GM06990 (cell line): ENCODE data around the gene ADAMTS20.

Experiments
- DNase-seq: peaks from one replicate; pipeline ENCODE4 v3.0.0-alpha.2; 2011; ENCODE audit not compliant: insufficient read length; ENCODE audit errors: extremely low read depth
- H3K27me3 ChIP-seq: replicated peaks from 2 replicates; pipeline ENCODE4 v1.6.0; 2011; ENCODE audit warnings: low read length; ENCODE audit not compliant: control insufficient read depth, insufficient read depth
- H3K36me3 ChIP-seq: 2 replicates; pipeline ENCODE4 v1.5.1; 2011; ENCODE audit warnings: low read length; ENCODE audit not compliant: control insufficient read depth, insufficient read depth
- H3K4me3 ChIP-seq: replicated peaks from 2 replicates; pipeline ENCODE4 v1.5.1; 2011; ENCODE audit warnings: low read depth, mild to moderate bottlenecking, control low read depth, low read length
- CTCF ChIP-seq: IDR thresholded peaks from 2 replicates; pipeline ENCODE4 v1.5.1; 2011; ENCODE audit warnings: low read length, control low read depth, mild to moderate bottlenecking, inconsistent platforms; ENCODE audit not compliant: insufficient read depth, poor library complexity, severe bottlenecking

Gene ADAMTS20

GRCh38 chr12:43315961-43316360 lies 236.0 kb downstream of the ADAMTS20 start:
- no peak for TF ChIP-seq CTCF
- H3K4me3 ChIP-seq = no peak overlapping the region
- no peak for DNase-seq
- no peaks in the 10 kb centered on the region for H3K36me3 ChIP-seq
- no peaks in the 10 kb centered on the region for H3K27me3 ChIP-seq

- no peak for DNase-seq
- H3K36me3 ChIP-seq = no peaks in the 10 kb centered on the region
- TF ChIP-seq CTCF = no peak
Measured at GRCh38 chr12:43312991-43313505, 239.0 kb downstream of the ADAMTS20 start.

GRCh38 chr12:43310596-43310995 lies 241.4 kb downstream of the ADAMTS20 start:
- no peak for TF ChIP-seq CTCF
- no peak for DNase-seq
- H3K36me3 ChIP-seq = no peaks in the 10 kb centered on the region
- no peak overlapping the region for H3K4me3 ChIP-seq
- no peaks in the 10 kb centered on the region for H3K27me3 ChIP-seq

More at GRCh38 chr12:43312991-43313505, 239.0 kb downstream of the ADAMTS20 start:
- H3K27me3 ChIP-seq = no peaks in the 10 kb centered on the region
- no peak overlapping the region for H3K4me3 ChIP-seq

GRCh38 chr12:43309959-43310358 lies 242.0 kb downstream of the ADAMTS20 start:
- TF ChIP-seq CTCF = no peak
- H3K4me3 ChIP-seq = no peak overlapping the region
- H3K27me3 ChIP-seq = no peaks in the 10 kb centered on the region
- no peaks in the 10 kb centered on the region for H3K36me3 ChIP-seq
- DNase-seq = no peak

GRCh38 chr12:43308776-43309175 lies 243.2 kb downstream of the ADAMTS20 start:
- TF ChIP-seq CTCF = no peak
- Histone ChIP-seq H3K36me3 (no peaks in the 10 kb centered on the region), H3K27me3 (no peaks in the 10 kb centered on the region), H3K4me3 (no peak overlapping the region)
- no peak for DNase-seq

- Histone ChIP-seq H3K4me3 (no peak overlapping the region), H3K27me3 (no peaks in the 10 kb centered on the region), H3K36me3 (no peaks in the 10 kb centered on the region)
- no peak for DNase-seq
- TF ChIP-seq CTCF = no peak
Measured at GRCh38 chr12:43307126-43307525, 244.9 kb downstream of the ADAMTS20 start.
